Measurements from ENCODE around the gene CATSPER3. TPM values are rescaled to one million over a fixed set of nuclear protein-coding genes. Genes with fewer than 3 reads are reported as not detected.
A peak's percentile ranks its signal among the peaks of the same experiment; 100 is the strongest.

CATSPER3 gene
- total RNA-seq, 2 donors from 2014 or later = 0.82 to 0.85 TPM

GRCh38 chr5:135030956-135031812 is 63.5 kb downstream of the CATSPER3 start:
- no peaks in the 10 kb centered on the region for H3K9me3 ChIP-seq
- H3K36me3 ChIP-seq = no peaks in the 10 kb centered on the region
- intact Hi-C loops (cut with DNase I) = loop anchor here (5.0 kb wide), 1 partner anchor 156 kb away; no protein-coding TSS in a partner anchor
- H3K27ac ChIP-seq = peak overlapping the region; percentile 36
- DNase-seq = no peak
- H3K27me3 ChIP-seq = peaks cover 82% of the 10 kb centered on the region
- peaks cover 16% of the 10 kb centered on the region for H3K4me1 ChIP-seq
- H3K4me3 ChIP-seq = peak overlapping the region; percentile 31
- TF ChIP-seq CTCF (IDR thresholded peaks at IDR 0.05) = no peak
- peak overlapping the region; percentile 16 to 65 for H3K9ac ChIP-seq (ENCODE audit: low read depth in 2 of 2, low read length in 2 of 2)

GRCh38 chr5:135031813-135032694 is 64.3 kb downstream of the CATSPER3 start:
- Histone ChIP-seq H3K27ac (no peak overlapping the region), H3K27me3 (peaks cover 86% of the 10 kb centered on the region), H3K9ac (ENCODE audit: low read depth in 2 of 2, low read length in 2 of 2) (peak overlapping the region; percentile 43 to 65), H3K36me3 (no peaks in the 10 kb centered on the region), H3K4me1 (peaks cover 16% of the 10 kb centered on the region), H3K9me3 (no peaks in the 10 kb centered on the region), H3K4me3 (peak overlapping the region; percentile 49)
- no peak for TF ChIP-seq CTCF (IDR thresholded peaks at IDR 0.05)
- intact Hi-C loops (cut with DNase I) = loop anchor here (5.0 kb wide), 1 partner anchor 155 kb away; no protein-coding TSS in a partner anchor
- no peak for DNase-seq

- intact Hi-C loops (cut with DNase I) = loop anchor here (5.0 kb wide), 1 partner anchor 155 kb away; no protein-coding TSS in a partner anchor
Measured at GRCh38 chr5:135032695-135032998, 64.9 kb downstream of the CATSPER3 start.

GRCh38 chr5:135032999-135033861 is 65.5 kb downstream of the CATSPER3 start:
- Histone ChIP-seq H3K4me1 (peaks cover 16% of the 10 kb centered on the region), H3K9ac (ENCODE audit: low read depth in 2 of 2, low read length in 2 of 2) (peak overlapping the region; percentile 58 to 60), H3K4me3 (peak overlapping the region; percentile 49), H3K27ac (peak overlapping the region; percentile 26), H3K36me3 (no peaks in the 10 kb centered on the region), H3K27me3 (peaks cover 86% of the 10 kb centered on the region), H3K9me3 (no peaks in the 10 kb centered on the region)
- TF ChIP-seq CTCF (IDR thresholded peaks at IDR 0.05) = no peak
- DNase-seq = no peak
- intact Hi-C loops (cut with DNase I) = loop anchor here (5.0 kb wide), 1 partner anchor 154 kb away; no protein-coding TSS in a partner anchor

More at GRCh38 chr5:135032695-135032998, 64.9 kb downstream of the CATSPER3 start:
- no peaks in the 10 kb centered on the region for H3K36me3 ChIP-seq
- H3K4me1 ChIP-seq = peaks cover 16% of the 10 kb centered on the region
- H3K4me3 ChIP-seq = peak overlapping the region; percentile 49
- no peaks in the 10 kb centered on the region for H3K9me3 ChIP-seq
- TF ChIP-seq CTCF (IDR thresholded peaks at IDR 0.05) = no peak
- H3K27ac ChIP-seq = peak overlapping the region; percentile 26
- DNase-seq = no peak
- peaks cover 86% of the 10 kb centered on the region for H3K27me3 ChIP-seq
- peak overlapping the region in 1 of 2 donors; percentile 12 for H3K9ac ChIP-seq (ENCODE audit: low read depth in 2 of 2, low read length in 2 of 2)

All from colonic mucosa (tissue), 4 donors.